GM18511 (cell line): ENCODE results near the gene USP4.
"Not testable (repeated sequence)": the region's sequence is repeated elsewhere in the genome, so short reads cannot be mapped to it uniquely, and the experiment has no call there.

ENCODE experiments used
- ATAC-seq: cut with Tn5 transposase; IDR thresholded peaks from one replicate; pipeline ENCODE4 v1.9.1; 2021; ENCODE audit warnings: mild to moderate bottlenecking, moderate library complexity; ENCODE audit not compliant: unreplicated experiment

The USP4 gene

GRCh38 chr3:49352890-49353421, 13.1 kb upstream of the USP4 start:
- no peak for ATAC-seq

DNA sequence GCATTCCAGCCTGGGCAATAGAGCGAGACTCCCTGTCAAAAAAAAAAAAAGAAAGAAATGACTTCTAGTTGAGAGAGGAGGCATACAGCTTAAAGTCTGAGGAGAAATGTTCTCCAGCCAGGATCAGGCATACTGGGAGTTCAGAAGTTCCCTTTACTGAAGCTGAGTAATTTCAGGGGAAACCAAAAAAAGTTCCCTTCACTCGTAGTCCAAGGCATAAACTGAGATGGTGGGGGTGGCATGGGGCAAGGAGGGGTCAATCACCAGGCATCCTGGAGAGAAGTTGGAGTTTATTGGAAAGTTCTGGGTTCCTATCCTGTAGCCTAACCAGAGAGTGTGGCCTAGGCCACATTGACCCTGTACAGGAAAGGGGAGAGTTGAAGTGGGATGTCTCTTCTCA, 12.4 kb upstream of the USP4 start:
- no peak for ATAC-seq

DNA sequence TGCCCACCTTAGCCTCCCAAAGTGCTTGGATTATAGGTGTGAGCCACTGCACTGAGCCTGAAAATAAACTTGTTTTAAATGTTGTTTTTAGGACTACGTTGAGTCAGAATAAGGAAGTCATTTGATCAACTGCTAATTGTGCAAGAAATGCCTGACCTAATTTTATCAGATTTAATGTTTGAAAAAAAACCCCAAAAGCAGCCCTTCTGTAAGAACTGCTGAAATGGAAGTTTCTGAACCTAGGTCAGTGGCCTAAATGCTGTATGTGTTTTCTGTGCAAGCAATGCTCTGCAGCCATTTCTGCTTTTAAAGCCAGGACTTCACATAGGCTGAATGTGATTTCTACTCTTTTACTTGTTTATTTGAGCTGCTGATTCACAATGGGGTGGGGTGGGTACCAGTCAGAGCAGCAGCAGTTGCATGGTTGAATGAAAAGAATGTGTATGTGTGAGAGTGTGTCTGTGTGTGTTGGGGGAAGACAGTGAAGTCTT, 11.7 kb upstream of the USP4 start:
- ATAC-seq, result no peak

- no peak for ATAC-seq
Observed at GRCh38 chr3:49349348-49350114, 9.7 kb upstream of the USP4 start.

GRCh38 chr3:49348361-49348760, 8.5 kb upstream of the USP4 start:
- not testable (repeated sequence) for ATAC-seq

DNA sequence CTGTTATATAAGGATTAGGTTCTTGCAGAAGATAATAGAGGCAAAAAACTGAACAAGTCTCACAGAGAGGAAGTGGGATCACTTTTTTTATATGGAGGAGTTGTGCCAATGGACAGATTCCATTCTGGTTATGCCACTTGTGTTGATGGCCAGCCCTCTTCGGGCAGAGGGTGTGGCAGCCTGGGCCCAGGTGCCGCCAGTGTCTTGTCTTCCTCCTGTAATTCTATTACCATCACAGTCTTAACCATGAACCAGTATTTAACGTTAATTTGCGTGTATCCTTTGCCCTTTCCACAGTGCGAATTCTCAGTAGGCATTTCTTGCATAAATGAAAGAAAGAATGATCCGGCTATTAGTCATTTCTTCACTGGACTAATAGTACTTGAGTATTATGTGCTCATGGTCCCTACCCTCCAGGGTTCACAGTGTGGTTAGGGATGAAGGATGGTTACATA, 7.0 kb upstream of the USP4 start:
- no peak for ATAC-seq

DNA sequence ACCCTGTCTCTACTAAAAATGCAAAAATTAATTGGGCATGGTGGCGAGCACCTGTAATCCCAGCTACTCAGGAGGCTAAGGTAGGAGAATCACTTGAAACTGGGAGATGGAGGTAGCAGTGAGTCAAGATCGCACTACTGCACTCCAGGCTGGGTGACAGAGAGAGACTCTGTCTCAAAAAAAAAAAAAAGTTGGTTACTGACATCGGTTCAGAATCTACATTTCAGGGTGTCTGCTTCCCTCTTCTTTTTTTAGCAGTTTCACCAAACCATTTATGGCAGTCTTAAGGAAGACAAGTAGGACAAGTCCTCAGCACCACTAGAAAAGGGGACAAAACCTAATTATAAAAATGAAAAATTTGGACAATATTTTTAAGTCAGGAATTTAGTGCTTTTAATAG, 3.3 kb upstream of the USP4 start:
- ATAC-seq, result no peak

GRCh38 chr3:49341996-49342395, 2.1 kb upstream of the USP4 start:
- ATAC-seq, result no peak

DNA sequence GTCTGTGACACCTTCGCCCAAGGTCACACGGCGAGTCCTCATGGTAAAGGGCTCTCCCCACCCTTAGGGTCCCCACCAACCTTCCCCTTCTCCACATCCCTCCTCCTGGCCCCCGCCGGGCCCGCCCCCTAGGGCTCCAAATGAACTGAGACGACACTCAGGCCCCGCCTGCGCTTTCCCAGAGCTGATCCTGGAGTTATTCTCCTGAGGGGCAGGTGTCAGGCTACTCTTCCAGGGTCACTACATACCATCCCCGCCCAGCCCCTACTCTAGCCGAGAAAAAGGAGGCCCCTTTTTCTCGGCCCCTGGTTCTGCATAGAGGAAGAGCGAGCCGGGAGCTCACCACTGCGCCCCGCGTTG, 292 bp downstream of the USP4 start:
- peak; percentile 14 for ATAC-seq

GRCh38 chr3:49333916-49334633, 5.8 kb downstream of the USP4 start:
- no peak for ATAC-seq

DNA sequence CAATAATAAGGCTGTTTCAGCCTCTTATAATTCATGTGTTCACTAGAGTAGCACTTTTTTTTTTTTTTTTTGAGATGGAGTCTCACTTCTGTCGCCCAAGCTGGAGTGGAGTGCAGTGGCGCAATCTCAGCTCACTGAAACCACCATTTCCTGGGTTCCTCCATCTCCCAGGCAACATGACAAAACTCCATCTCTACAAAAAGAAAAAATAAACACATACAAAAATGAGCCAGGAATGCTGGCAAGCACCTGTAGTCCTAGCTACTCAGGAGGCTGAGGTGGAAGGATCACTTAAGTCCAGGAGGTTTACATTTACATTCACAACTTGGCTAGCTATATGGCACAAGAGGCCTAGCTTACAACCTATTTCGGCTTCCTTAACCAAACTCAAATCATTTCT, 6.8 kb downstream of the USP4 start:
- ATAC-seq, result no peak

- ATAC-seq, result no peak
Observed at GRCh38 chr3:49329186-49329585, 10.7 kb downstream of the USP4 start.

- ATAC-seq, result not testable (repeated sequence)
Observed at GRCh38 chr3:49328350-49328749, 11.5 kb downstream of the USP4 start.

DNA sequence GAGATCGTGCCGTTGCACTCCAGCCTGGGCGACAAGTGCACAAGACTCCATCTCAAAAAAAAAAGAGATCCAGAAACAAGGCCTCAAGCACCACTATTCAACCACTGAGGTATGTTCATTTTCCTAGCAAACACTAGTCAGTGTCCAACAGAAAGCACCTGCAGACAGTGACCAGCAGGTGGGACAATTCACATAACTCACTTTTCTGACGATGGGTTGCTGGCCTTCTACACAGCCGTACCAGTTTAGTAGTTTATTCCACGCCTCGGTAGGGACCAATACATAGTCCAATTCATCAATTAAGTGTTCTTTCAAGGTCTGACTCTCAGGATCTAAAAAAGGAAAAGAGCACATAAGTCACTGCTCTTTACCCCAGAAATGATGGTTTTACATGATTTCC, 12.4 kb downstream of the USP4 start:
- ATAC-seq, result no peak

GRCh38 chr3:49324768-49325167, 15.1 kb downstream of the USP4 start:
- no peak for ATAC-seq

GRCh38 chr3:49316696-49317457, 23.0 kb downstream of the USP4 start:
- no peak for ATAC-seq

GRCh38 chr3:49313896-49314688, 25.8 kb downstream of the USP4 start:
- ATAC-seq, result no peak

- no peak for ATAC-seq
Observed at GRCh38 chr3:49311283-49311682, 28.6 kb downstream of the USP4 start.

- ATAC-seq, result no peak
Observed at GRCh38 chr3:49310677-49311076, 29.2 kb downstream of the USP4 start.

- no peak for ATAC-seq
Observed at GRCh38 chr3:49305608-49306007, 34.2 kb downstream of the USP4 start.
